HL-60 (cell line): ENCODE data around the gene PCDH15.
"Not testable (repeated sequence)": the region's sequence is repeated elsewhere in the genome, so short reads cannot be mapped to it uniquely, and the experiment has no call there.

Experiments
- DNase-seq, 2 experiments: peaks; one replicate each; pipeline ENCODE4 v3.0.0-alpha.2; 2010 to 2020; ENCODE audit warnings: low read depth in 1 of 2, low spot score in 1 of 2
- H3K27ac ChIP-seq: fragments of 250-450 bp; sonication (Bioruptor Pico); replicated peaks from 2 replicates; pipeline ENCODE4 v1.5.1; 2020; ENCODE audit warnings: mild to moderate bottlenecking, moderate library complexity
- H3K27me3 ChIP-seq: fragments of 250-450 bp; sonication (Bioruptor Pico); 2 replicates; pipeline ENCODE4 v1.5.1; 2021; ENCODE audit warnings: mild to moderate bottlenecking, moderate library complexity; ENCODE audit not compliant: insufficient read depth, poor library complexity, severe bottlenecking
- H3K4me3 ChIP-seq: replicated peaks from 2 replicates; pipeline ENCODE4 v1.5.1; 2011; ENCODE audit warnings: mild to moderate bottlenecking, control low read depth, low read length; ENCODE audit not compliant: insufficient read depth
- GABPA ChIP-seq: IDR thresholded peaks from 2 replicates; pipeline ENCODE4 v1.6.1; 2012; ENCODE audit warnings: low read depth
- POLR2AphosphoS5 ChIP-seq: IDR thresholded peaks from 2 replicates; pipeline ENCODE4 v1.6.1; 2012; ENCODE audit warnings: low read depth
- SPI1 ChIP-seq: IDR thresholded peaks from 2 replicates; pipeline ENCODE4 v1.6.1; 2012; ENCODE audit warnings: low read depth, mild to moderate bottlenecking, borderline replicate concordance
- TF ChIP-seq, protein P1 (sequence below): IDR thresholded peaks from one replicate; pipeline ENCODE4 v1.5.1; 2011; ENCODE audit warnings: low read length, control low read depth, inconsistent platforms; ENCODE audit not compliant: insufficient read depth
- TF ChIP-seq, protein P2 (sequence below): IDR thresholded peaks from 2 replicates; pipeline ENCODE4 v1.6.1; 2012; ENCODE audit warnings: low read depth; ENCODE audit not compliant: insufficient replicate concordance

PCDH15 gene

DNA sequence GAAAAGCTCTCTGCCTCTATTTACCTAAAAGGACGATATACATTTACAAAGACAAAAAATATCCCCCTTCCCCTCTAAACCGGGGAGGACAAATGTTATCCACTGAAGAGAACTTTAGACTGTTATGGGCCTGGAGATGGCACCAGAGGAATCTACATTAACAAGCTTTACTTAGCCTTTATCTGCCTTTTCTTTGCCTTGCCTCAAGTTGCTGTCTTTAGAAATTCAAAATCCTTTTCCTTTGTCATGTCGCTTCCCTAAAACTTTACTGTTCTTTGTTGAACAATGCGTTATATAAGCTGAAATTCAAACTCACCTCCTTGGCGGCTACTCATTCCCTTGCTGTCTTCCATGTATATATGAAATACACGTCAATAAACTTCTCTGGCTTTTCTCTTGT, 405.0 kb downstream of the PCDH15 start:
- DNase-seq, result no peak
- no peak for TF ChIP-seq POLR2AphosphoS5
- no peak for TF ChIP-seq SPI1
- TF ChIP-seq, protein P1, sequence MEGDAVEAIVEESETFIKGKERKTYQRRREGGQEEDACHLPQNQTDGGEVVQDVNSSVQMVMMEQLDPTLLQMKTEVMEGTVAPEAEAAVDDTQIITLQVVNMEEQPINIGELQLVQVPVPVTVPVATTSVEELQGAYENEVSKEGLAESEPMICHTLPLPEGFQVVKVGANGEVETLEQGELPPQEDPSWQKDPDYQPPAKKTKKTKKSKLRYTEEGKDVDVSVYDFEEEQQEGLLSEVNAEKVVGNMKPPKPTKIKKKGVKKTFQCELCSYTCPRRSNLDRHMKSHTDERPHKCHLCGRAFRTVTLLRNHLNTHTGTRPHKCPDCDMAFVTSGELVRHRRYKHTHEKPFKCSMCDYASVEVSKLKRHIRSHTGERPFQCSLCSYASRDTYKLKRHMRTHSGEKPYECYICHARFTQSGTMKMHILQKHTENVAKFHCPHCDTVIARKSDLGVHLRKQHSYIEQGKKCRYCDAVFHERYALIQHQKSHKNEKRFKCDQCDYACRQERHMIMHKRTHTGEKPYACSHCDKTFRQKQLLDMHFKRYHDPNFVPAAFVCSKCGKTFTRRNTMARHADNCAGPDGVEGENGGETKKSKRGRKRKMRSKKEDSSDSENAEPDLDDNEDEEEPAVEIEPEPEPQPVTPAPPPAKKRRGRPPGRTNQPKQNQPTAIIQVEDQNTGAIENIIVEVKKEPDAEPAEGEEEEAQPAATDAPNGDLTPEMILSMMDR, result no peak
- no peak for TF ChIP-seq GABPA
- TF ChIP-seq, protein P2, sequence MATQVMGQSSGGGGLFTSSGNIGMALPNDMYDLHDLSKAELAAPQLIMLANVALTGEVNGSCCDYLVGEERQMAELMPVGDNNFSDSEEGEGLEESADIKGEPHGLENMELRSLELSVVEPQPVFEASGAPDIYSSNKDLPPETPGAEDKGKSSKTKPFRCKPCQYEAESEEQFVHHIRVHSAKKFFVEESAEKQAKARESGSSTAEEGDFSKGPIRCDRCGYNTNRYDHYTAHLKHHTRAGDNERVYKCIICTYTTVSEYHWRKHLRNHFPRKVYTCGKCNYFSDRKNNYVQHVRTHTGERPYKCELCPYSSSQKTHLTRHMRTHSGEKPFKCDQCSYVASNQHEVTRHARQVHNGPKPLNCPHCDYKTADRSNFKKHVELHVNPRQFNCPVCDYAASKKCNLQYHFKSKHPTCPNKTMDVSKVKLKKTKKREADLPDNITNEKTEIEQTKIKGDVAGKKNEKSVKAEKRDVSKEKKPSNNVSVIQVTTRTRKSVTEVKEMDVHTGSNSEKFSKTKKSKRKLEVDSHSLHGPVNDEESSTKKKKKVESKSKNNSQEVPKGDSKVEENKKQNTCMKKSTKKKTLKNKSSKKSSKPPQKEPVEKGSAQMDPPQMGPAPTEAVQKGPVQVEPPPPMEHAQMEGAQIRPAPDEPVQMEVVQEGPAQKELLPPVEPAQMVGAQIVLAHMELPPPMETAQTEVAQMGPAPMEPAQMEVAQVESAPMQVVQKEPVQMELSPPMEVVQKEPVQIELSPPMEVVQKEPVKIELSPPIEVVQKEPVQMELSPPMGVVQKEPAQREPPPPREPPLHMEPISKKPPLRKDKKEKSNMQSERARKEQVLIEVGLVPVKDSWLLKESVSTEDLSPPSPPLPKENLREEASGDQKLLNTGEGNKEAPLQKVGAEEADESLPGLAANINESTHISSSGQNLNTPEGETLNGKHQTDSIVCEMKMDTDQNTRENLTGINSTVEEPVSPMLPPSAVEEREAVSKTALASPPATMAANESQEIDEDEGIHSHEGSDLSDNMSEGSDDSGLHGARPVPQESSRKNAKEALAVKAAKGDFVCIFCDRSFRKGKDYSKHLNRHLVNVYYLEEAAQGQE, result no peak
- Histone ChIP-seq H3K27me3 (no peaks in the 10 kb centered on the region), H3K27ac (no peak overlapping the region), H3K4me3 (no peak overlapping the region)

DNA sequence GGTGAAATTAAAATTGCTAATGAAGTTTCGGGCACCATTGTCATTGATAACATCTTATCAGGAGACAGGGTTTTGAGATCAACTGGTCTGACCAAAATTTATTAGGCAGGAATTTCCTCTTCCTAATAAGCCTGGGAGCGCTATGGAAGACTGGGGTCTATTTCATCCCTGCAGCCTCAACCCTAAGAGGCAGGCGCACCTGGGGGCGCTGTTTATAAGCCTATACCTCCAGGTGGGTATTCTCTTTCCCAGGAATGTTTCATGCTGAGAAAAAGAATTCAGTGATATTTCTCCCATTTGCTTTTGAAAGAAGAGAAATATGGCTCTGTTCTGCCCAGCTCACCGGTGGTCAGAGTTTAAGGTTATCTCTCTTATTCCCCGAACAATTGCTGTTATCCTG, 406.4 kb downstream of the PCDH15 start:
- DNase-seq, H3K27ac ChIP-seq, H3K4me3 ChIP-seq, H3K27me3 ChIP-seq: not testable (repeated sequence)

DNA sequence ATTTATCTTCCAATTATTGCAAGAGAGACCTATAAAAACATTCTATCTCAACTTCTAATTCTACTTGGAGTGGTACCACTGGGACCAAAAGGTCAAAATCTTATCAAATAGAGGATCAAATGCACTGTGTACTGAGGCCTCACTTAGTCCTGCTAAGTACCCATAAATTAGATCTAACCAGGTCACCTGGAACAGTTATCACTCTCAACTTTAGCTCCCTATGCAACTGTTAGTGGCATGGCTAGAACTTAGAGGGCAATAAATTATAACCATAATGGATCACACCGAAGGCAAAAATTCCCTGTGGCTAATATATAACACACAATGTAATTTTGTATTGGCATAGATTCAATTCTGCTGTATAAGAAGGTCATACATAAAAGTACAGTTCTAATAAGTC, 428.9 kb downstream of the PCDH15 start:
- no peak overlapping the region for H3K27ac ChIP-seq
- no peak overlapping the region for H3K4me3 ChIP-seq
- TF ChIP-seq, protein P1, result no peak
- TF ChIP-seq SPI1, result no peak
- TF ChIP-seq, protein P2, result no peak
- TF ChIP-seq GABPA, result no peak
- no peak for TF ChIP-seq POLR2AphosphoS5
- no peak for DNase-seq
- no peaks in the 10 kb centered on the region for H3K27me3 ChIP-seq

DNA sequence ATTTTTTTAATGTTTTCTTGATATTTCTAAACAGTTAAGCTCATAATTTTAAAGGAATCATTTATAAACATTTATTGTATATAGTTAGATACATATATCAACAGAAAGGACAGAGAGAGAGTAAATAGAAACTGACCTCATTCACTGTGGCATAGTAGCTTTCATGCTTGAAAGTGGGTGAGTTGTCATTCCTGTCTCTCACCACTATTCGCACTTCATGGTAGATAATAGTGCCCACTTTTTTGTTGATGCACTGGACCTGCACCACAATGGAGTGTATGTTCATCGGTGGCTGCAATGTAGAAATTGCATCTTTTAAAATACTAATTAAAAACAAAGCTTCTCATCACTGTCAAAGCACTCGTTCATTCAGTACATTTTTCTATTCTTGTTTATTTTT, 432.0 kb downstream of the PCDH15 start:
- DNase-seq, result no peak
- Histone ChIP-seq H3K4me3 (no peak overlapping the region), H3K27me3 (no peaks in the 10 kb centered on the region), H3K27ac (no peak overlapping the region)
- TF ChIP-seq SPI1, result no peak
- TF ChIP-seq, protein P1, result no peak
- TF ChIP-seq POLR2AphosphoS5, result no peak
- TF ChIP-seq GABPA, result no peak
- TF ChIP-seq, protein P2, result no peak
